Activated naive CD8-positive, alpha-beta T cell treated with anti-CD3 and anti-CD28 coated beads, Interleukin-2, amount 50 U/mL, for 16 hours (primary cell): ENCODE measurements around the gene NOL9.
"Not testable (repeated sequence)": the region's sequence is repeated elsewhere in the genome, so short reads cannot be mapped to it uniquely, and the experiment has no call there.

Experiments
- DNase-seq: peaks from one replicate; pipeline ENCODE4 v3.0.0-alpha.2; 2020; ENCODE audit warnings: low read depth, low spot score

Gene NOL9

DNA sequence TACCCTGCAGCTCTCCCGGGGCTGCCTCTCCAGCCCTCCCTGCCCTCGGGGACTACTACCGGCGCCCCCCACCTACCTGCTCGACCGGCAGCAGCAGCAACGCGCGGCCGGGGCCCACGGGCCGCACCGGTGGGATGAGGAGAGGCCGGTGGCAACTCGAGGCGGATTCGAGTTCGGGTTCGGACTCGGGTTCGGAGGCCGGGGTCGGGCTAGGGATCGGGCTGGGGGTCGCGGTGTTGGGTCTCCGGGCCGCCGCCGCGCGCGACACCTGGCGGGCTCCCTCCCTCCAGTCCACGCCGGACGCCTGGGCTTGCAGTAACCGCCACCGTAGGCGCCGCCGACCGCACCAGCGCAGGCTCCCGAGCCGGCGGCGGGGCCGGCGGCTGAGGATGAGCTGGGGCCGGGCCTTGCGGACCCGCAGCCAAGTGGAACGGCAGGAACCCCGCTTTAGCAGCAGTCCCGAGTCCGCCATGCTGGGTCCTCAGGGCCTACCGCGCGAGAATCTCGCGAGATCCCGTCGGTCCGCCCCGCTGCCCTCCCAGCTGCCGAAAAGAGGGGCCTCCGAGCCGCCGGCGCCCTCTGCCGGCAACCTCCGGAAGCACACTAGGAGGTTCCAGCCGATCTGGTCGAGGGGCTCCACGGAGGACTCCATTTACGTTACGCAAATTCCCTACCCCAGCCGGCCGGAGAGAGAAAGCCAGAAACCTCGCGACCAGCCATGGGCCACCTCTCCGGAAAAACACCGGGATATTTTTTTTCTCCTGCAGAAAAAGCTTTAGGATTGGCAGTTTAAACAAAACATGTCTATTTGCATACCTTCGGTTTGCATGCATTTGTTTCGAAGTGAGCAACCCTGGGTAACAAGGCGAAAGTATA, at the start of gene NOL9:
TSS of gene NOL9 (minus strand) at position 483 of the 876 bp plus-strand sequence. CDS start at position 472, 11 bp downstream.
- peak; percentile 90 for DNase-seq

DNA sequence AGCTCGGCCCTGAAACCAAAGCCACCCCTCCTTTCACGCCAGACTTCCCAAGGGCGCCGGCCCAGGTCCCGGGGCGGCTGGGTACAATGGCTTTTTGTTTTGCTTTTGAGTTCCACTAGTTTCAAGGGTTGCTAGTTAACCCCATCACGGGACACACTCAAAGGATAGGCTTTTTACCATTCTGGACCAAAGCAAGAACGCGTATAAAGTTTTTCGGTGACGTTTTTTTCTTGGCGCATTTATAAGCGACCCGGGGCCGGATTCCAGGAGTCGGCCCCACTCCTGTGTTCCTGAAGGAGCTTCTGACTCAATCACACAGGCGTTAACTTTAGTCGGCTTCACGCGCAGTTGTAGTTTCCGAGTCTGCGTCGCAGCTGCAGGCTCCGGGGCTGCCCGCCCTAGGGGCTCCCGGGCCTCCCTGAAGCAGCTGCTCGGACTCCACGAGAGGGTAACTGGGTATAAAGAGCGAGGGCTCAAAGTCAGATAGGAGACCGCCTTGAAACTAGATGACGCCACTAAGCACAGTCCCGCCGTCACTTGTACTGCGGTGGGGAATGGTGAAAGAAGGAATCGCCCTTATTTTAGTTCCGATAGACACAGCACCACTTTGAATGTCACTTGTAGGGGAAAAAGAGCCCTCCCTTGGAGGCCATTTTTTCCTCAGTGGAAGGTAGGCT, 49.1 kb upstream of the NOL9 start:
- DNase-seq, result peak; percentile 21

DNA sequence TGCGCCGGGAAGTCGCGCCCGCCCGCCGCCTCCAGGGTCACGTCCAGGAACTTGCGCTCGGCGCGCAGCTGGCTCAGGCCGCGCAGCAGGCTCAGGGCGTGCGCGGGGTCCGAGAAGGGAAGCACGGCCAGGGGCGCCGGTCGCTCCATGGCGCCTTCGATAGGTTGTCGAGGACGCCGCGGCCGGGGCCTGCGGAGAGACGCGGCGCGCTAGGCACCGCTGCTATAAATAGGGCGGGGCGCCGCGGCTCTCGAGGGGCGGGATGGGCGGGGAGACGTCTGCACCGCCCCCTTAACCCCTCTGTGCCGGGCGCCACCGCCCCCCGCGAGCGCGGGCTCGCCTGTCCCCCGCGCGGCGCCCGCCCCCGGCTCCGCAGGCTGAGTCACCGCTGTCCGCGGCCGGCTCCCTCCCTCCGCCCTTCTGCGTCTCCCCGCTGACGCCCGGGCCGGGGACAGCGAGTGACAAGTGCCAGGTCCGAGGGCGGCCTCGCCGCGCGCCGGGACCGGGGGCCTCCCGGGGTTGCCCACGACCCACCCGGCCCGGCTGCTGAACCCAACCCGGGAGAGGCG, 48.4 kb upstream of the NOL9 start, which contains the start of gene KLHL21:
TSS of gene KLHL21 (minus strand) at position 201 of the 569 bp plus-strand sequence. CDS start at position 149, 52 bp downstream.
- peak; percentile 68 for DNase-seq

DNA sequence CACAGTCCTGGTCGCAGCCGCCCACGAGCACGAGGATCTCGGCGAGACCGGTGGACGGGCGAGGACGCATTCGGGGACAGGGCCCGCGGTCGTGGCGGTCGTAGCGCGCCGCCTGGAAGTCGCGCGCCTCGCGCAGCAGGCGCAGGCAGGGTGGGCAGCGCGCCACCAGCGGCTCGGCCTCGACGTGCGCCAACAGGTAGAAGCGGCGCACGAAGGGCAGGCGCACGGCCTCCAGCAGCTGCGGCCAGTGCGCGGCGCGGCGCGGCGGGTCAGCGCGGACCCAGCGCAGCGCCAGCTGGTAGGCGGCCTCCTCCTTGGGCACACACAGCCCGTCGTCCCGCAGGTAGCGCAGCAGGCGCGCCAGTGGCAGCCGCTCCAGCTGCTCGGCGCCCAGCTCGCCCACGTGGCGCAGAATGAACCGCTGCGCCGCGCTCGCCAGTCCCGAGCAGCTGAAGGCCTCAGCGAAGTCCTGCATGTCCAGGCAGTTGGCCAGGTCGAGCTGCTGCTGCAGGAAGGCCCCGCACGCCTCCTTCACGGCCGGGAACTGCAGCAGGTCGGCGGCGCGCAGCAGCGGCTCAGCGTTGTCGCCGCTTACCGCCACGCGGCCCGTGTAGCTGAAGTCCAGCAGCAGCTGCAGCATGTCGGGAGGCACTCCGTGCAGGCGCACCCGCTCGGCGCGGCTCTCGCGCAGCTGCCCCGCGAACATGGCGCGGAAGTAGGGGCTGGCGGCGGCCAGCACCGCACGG, 47.8 kb upstream of the NOL9 start:
- no peak for DNase-seq

DNA sequence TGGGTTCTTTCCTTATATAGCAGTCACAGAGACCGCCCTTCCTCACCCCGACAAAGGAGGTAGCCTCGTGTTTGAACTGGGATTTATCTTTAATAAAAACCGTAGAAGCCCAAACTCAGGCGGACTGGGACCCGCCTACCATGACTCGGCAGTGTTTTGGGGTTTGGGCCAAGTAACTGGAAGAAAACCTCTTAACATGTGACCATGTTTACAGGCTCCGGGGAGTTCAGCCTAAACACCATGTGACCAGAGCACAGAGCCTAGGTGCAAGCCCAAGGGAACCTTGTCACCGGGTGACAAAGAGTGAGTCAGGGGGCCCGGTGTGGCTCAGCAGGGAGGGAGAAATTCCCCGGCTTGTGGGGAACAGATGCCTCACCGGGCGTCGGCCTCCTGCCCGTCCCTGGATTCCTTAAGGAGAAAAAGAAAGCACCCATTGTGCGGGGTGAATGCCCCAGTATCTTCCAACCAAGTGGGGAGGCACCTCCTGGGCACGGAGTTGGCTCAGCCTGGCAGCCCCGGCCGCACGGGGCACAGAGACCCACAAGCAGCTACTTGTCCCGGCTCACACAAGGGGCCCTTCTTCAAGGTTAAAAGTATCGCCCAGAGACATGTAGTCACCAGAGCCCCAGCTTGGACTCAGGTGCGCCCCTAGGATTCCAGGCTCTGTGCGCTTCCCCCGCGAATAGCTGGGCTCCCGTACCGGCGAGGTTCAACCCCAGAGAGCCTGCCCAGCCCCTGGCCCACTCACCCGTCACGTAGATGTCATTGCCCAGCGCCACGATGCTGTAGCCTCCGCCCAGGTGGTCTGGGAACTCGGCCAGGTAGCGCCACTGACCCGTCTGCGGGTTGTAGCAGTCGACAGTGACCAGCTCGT, 47.0 kb upstream of the NOL9 start:
- peak; percentile 65 for DNase-seq

DNA sequence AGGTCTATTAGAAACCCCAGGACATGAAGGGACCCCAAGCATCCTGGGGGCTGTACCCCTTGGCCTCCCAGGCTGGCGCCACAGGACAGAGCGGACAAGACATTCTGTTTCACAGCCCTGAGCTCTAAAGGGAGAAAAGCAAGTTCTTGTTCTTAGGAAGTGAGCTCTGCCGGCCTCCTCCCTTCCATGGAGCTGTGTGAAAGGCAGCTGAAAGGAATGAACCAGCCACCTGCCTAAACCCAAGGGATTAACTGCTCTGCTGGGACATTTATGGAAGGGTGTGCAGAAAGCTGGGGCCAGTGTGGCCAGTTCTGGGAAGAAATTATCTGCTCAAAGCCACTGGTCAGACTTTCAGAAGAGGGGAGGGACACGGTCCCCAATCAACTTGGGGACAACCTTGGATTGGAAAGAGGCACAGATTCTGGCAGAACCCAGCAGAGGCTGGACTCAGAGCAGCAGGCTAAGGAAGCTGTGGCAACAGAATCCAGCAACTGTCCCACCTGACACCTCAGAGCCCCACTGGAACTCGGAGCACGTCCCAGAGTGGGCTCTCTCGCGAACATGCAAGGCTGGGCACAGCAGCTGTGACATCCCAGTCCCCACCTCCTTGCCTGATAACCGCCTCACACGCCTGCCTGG, 46.2 kb upstream of the NOL9 start:
- no peak for DNase-seq

DNA sequence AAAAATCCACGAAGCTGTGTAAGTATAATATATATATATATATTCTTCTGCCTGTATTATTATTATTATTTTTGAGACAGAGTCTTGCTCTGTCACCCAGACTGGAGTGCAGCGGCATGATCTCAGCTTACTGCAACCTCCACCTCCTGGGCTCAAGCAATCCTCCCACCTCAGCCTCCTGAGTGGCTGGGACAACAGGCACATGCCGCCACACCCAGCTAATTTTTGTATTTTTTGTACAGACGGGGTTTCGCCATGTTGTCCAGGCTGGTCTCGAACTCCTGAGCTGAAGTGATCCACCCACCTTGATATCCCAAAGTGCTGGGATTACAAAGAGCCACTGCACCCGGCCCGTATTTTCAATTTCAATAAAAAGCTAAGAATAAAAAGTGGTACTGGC, 45.7 kb upstream of the NOL9 start:
- not testable (repeated sequence) for DNase-seq

DNA sequence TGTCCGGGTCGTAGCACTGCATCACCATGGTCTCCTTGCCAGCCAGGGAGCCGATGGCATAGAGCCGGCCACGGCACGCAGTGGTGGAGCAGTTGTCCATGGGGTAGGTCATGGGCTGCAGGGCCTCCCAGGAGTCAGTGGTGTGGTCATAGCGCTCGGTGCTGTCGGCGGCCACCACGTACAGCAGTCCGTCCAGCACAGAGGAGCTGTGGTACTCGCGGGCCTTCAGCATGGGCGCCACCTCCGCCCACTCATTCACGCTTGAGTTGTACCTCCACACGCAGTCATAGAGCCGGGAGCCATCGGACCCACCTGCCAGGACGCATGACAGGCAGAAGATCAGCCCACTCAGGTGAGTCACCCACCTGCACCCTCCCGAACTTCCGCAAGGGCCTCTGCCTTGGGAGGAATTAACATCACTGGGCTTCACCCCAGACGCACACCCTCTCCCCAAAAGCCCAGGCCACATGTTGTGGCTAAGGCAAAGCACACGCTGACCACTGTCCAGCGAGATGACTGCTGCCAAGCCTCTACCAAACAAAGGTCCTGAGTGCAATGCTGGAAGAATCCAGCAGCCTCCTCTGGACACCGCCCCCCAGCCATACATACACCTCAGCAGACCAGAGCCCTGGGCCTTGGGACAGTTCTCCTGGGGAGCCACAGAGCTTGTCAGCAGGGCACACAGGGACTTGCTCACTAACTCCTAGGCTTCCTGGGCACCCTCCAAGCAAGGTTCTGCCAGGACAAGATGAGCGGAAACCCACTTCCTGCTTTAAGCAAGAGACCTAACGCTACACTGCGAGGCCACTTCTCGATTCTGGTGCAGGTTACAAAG, 45.0 kb upstream of the NOL9 start:
- DNase-seq, result peak; percentile 29

DNA sequence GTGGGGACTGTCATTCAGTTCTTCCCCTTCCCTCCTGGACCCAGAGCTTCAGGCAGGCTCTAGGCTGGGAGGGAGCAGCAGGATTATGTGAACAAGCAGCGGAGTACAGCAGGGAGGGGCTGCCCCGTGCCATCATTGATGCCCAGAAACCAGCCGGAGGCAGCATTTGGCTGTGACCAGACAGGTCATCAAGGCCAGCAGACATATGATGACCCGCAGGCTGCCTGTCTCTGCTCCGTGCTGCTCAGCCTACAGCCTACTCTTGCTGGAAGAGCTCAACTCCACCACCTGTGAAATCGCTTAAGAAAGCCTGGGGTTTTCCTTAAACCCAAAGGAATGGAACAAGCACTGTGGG, 43.4 kb upstream of the NOL9 start:
- no peak for DNase-seq

DNA sequence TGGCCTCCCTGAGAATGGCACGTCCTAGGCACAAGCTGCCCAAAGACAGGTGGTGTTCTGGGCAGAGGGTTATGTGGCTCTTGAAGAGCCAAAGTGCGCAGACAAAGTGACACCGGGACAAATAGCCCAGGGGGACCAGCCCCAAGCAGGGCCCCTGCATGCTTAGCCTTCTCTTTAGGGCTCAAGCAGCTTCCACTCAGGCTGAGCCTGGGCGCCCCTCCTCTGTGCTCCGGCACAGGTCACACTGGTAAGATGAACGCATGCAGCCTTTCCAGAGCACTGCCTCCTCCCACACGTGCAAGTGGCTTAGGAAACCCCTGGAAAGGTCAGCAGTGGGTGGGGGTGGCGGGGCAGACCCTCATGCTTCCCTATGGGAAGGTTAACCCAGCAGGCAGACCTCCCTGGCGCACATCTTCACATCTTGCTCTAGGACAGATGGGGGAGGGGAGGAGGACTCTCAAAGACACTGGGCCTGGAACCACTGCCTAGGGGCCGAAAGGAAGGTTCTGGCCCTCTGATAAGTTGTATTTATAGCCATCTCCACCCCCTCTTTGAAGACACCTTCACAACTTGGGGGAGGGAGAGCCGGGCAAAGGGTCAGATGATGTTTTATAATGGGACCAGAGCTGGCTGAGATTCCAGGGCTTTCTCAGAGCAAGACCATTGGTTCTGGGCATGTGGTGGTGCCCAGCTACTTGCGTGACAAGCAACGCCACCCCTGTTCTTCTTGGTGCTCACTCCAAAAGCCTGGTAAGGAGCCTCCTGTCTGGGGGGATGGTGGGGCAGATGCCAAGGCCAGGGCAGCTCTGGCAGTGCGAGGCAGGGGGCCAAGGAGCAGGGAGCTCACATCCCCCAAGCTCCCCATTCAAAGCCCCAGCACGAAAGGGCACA, 42.8 kb upstream of the NOL9 start:
- DNase-seq, result no peak

DNA sequence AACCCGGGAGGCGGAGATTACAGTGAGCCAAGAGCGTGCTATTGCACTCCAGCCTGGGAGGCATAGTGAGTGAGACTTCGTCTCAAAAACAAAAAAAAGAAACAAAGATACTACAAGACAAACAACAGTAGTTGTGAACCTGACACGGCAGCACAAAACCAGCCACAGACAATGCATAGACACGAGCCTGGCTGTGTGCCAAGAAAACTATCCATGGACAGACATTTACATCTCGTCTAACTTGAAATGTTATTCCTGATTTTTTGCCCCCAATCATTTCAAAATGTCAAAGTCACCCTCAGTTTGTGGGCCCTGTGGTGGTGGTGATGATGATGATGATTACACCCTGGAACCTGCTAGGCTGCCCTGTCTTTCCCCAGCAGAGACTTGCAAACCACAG, 42.0 kb upstream of the NOL9 start:
- no peak for DNase-seq

DNA sequence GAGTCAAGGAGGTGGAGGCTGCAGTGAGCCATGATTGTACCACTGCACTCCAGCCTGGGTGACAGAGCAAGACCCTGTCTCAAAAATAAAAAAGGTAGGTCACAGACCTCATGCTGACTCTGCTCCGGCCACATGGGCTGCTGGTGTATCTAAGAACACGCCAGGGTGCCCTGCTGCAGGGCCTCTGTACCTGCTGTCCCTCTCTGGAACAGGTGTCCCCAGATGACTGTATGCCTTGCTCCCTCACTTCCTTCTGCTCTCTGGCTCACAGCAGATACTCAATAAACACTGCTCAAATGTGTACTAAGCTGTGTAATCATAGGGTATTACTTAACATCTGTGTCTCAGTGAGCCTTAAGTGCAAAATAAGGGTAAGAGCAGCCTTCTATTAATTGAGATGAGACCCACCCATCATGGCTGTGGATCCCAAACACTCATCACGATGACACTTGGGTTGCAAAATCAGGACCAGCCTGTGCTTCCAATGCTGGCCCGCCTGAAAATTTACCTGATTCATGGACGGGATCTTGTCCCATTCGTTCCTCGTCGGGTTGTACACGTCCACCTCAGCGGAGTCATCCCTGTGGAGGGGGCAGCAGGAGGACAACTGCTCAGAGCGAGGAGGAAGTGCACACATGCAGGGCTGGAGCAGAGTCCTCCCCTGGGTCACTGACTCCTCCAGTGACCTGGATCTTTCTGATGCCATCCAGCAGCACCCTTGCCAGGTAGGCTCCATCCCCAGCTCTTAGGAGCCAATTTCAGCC, 40.8 kb upstream of the NOL9 start:
- no peak for DNase-seq

DNA sequence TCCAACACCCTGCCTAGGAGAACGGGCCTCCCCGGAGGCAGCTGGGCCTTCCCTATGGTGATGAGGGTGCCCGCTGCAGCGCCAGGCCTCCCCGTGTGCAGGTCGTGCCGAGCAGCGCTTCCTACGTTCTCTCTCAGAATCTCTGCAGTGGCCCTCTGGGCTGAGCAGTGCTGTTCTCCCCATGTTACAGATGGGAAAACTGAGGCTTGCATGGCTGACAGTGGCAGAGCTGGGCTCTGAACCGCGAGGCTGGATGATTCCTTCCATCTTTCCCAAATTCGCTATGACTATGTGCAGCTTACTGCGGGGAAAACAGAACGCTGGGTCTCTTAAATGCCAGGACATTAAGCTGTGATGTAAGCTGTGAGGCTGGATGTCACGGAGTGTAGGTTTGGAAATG, 39.5 kb upstream of the NOL9 start:
- DNase-seq, result no peak

DNA sequence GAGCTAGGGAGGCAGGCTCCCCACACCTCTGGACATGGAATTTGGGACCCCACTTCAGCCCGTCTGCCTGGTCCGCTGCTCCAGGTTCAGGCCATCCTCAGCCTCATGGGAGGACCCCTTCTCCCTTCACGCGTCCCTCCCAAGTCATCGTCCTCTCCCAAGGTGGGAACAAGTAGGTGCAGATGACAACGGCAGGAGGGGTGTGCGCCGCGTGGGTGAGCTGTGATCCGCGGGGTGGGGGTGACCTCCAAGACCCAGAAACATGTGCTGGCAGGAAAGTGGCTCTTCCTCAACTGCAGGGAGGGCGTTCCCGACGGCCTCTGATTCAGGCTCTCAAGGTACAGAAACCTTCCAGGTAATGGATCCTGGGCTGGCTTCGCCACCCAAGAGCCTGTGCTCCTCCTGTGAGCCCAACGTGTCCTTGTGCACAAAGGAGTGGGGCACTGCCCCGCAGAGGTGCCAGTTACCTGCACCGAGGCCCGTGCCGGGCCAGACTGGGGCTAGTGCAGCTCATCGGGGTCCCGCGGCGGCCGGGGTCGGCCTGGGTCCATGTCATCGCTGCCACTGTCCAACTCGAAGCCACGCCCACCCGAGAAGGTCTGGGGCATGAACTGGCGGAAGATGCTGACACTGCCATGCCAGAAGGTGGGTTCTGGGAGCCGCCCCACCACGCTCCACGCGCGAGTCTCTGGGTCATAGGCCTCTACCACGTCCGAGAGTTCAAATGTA, 38.7 kb upstream of the NOL9 start:
- no peak for DNase-seq

DNA sequence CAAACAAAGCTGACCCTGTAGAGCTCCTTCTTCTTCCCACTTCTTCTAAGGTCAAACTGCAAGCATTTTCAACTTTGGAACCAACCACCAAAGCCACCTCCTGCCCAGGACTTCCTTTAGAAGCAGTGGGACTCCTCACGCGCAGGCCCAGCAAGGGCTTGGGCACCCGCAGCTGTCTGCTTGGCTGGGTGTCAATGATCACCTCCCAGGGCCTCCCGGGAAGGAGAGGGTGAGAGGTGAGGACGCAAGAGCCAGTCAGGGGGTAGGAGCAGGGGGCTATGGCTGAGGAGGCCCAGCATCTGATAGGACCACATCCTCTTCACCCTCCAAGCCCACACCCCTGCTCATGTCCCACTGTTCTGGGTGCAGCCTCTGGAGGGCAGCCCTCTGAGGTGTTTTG, 38.1 kb upstream of the NOL9 start:
- DNase-seq, result no peak

DNA sequence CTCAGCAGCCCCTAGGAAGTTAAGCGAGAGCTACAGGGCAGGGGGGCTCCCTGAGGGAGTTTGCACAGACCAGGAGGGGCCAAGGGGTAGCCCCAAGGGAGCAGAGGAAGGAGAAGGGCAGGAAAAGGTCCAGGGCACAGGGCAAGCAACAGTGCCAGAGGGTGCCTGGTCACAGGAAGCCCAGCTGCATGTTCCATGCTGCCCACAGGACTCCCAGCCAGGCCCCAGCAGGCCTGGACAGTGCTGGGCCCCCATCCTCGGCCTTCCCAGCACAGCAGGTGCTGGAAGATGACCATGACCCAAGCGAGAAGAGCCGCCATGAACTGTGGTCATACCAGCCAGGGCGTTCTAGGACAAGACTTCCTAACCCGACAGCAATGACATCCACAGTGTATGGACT, 37.3 kb upstream of the NOL9 start:
- no peak for DNase-seq

DNA sequence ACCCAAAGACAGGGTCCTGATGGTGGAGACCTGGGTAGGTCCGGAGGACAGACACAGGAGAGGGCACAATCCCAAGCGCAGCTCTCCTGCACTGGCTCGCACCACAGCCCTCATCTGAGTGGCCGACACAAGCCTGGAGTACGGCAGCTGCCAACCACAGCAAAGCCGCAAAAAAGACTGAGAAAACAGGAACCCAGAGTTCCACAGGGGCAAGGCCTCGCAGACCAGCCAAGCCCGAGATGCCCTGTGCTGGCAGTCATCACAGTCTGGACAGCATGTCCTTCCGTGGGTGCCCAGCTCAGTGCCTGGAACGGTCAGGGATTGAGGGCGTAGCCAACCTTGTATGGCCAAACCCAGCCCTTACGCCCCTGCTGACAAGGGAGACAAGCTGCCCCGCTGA, 36.9 kb upstream of the NOL9 start:
- DNase-seq, result no peak
